Activated CD4-positive, alpha-beta T cell treated with anti-CD3 and anti-CD28 coated beads, Interleukin-2, Interleukin-6, amounts not matched to agents 100 ng/mL and 50 ng/mL, durations not matched to agents 16 hours and 8 hours (primary cell): ENCODE results near the gene CTU1.
"Not testable (repeated sequence)": the region's sequence is repeated elsewhere in the genome, so short reads cannot be mapped to it uniquely, and the experiment has no call there.

Experiments used
- DNase-seq: peaks from one replicate; pipeline ENCODE4 v3.0.0-alpha.2; 2020

Gene CTU1

DNA sequence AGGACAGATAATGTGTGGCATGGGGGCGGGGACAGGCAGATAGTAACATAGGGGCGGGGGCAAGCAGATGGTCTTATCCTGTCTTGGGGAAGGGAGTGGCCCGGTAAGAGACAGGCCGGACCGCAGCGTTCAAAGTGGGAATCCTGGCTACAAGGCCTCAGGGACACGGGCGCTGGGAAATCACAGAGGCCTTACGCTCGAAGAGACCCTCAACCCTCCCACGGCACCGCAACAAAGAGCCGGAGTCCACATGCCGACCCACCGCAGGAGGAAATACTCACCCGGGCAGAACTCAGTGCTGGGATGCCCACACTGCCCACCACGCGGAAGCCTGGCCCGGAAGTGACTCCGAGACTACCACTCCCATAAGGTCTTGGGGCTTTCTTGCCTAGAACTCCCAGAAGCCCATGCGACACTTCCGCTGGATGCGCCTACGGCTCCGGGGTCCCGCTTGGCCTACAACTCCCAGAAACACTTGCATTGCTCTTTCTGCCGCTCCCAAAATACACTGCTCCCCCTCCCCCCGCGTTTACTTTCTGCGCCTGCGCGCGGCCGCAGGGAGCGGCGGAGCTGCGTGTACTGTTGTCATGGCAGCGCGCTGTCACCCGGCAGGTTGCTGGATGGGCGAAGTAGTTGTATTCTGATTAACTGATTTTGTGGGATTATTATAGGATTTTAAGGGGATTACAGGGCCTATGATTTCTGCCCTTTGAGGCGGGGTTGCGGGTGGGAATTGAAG lies at the start of gene CTU1:
Gene CTU1, minus strand, starts transcription at position 344 of the 739 bp plus-strand sequence. CDS start 3,840 bp downstream, outside the sequence.
- DNase-seq, result peak; percentile 99

DNA sequence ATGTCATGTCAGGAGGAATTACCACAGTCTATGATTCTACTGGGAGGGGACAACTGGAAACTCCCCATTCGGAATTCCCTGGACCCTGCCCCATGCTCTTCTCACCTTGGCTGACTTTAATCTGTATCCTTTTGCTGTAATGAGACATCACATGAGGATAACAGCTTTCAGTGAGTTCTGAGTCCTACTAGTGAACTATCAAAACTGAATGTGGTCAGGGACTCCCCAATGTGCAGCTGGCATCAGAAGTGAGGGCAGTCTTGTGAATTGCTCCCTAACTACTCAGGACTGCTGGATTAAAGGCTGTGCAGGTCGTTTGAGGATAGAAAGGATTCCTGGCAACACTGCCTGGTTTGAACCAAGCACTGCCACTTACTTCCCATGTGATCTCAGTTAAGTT lies 49.1 kb upstream of the CTU1 start:
- DNase-seq, result no peak

DNA sequence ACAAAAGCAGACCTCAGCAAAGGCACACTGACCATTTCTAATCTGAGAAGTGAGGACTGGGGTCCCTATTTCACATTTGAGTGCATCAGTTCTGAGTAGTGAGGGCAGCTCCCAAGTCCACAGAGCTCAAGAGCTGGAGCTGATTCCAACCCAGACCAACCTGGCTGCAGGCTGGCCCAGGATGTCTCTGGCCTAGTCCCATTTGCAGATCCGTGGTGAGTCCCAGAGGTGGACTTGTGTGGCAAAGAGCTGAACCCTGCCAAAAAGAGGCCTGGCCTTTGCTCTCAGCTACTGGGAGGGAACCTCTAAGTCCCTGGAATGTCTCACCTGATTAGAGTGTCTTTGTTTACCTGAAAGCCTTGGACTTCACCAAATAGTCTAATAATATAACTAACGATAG lies 48.5 kb upstream of the CTU1 start:
- no peak for DNase-seq

DNA sequence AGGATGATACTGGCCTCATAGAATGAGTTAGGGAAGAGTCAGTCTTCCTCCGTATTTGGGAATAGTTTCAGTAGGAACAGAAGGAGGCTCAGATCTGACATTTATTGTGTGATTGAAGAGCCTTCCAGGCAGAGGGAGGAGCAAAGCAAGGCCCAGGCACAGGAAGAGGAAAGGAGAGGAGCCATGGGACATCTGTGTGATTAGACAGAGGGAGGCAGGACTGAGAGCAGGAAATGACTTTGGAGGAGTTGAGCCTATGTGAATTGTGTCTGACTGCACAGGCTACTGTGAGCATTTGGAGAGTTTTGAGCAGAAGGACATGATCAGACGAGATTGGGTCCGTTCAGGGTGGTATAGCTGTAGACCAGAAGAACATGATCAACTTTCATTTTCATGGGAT lies 42.4 kb upstream of the CTU1 start:
- DNase-seq, result no peak

DNA sequence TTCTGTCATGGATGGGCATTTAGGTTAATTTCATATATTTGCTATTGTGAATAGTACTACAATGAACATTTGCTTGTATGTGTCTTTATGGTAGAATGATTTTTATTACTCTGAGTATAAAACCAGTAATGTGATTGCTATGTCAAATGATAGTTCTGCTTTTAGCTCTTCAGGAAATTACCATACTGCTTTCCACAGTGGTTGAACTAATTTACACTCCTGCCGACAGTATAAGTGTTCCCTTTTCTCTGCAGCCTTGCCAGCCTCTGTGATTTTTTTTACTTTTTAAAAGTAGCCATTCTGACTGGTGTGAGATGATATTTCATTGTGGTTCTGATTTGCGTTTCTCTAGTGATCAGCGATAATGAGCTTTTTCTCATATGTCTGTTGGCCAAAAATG lies 40.4 kb upstream of the CTU1 start:
- DNase-seq, result no peak

DNA sequence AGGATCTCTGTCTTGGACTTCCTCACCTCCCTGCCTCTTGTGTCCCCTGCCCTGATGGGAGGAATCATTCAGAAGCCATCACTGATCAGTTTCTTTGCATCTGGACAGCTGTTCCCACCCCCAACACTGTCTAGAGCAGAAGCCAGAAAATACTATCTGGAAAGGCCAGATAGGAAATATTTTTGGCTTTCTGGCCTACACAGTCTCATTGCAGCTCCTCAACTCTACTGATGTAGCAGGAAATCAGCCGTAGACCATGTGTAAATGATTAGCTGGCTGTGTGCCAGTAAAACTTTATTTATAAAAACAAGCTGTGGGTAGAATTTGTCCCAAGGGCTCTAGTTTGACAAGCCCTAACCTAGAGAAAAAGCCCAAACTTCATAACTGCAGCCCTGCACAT lies 39.5 kb upstream of the CTU1 start:
- DNase-seq, result no peak

DNA sequence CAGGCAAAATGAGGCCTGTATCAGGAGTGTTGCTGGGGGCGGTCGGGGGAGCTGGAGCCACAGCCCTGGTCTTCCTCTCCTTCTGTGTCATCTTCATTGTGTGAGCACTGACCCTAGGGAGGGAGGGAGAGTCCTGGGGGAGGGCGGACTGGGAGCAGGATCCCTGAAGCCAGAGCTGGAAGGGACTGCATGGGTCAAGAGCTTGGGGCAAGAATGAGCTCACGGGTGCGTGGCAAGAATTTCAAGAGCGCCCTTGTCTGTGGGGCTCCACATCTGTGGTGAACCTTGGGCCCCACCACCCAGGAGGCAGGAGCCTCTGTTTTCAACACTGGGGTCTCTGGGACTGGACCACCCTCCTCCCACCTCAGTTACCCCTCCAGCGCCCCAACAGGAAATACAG lies 38.5 kb upstream of the CTU1 start:
- DNase-seq, result no peak

DNA sequence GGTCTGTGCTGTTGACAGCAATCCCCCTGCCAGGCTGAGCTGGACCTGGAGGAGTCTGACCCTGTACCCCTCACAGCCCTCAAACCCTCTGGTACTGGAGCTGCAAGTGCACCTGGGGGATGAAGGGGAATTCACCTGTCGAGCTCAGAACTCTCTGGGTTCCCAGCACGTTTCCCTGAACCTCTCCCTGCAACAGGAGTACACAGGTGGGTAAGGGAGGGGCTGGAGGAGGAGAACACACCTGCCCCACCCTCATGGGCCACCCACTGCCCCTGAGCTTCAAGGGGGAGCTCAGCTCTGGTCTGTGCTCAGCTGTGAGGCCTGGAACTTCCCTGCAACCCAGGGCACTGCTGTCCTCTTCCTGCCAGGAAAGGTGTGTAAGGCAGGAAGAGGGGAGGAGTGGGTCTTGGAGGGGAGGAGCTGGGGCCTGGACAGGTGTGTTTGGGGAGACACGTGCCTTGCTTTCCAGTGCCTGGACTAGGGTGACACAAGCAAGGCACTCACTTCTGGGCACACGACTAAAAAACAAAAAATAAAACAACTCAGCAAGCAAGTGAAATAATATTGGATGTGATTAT lies 37.8 kb upstream of the CTU1 start:
- DNase-seq, result no peak

DNA sequence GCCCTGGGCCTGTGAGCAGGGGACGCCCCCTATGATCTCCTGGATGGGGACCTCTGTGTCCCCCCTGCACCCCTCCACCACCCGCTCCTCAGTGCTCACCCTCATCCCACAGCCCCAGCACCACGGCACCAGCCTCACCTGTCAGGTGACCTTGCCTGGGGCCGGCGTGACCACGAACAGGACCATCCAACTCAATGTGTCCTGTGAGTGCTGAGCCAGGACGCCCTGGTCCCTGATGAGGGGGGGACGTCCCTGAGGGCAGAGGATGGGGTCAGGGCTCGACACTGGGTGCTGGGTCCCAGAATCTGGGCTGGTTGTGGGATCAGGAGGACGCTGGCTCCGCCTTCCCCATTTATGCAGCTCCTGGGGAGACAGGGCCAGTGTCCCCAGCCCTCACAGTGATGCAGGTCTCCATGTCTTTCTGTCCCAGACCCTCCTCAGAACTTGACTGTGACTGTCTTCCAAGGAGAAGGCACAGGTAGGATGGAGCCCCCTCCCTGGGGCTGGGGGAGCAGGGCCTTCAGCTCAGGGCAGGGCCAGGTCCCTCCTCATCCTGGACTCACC lies 36.4 kb upstream of the CTU1 start:
- DNase-seq, result no peak

DNA sequence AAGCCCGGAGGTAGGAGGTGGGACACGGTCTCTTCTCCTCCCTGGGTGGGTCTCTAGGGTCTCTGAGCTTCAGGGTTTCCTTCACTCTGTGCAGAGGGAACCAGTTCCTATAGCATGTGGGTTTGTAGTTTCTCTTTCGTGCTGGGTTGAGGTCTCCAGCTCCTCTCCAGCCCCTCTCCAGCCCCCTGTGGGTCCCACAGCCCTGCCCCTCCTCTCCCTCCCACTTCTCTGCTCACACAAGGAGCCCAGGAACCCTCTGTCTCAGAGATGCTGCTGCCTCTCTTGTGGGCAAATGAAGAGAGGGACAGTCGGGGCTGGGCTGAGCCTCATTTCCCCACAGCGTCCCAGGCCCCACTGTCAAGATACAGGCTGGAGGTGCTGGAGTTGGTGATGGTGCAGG lies 35.3 kb upstream of the CTU1 start:
- no peak for DNase-seq

DNA sequence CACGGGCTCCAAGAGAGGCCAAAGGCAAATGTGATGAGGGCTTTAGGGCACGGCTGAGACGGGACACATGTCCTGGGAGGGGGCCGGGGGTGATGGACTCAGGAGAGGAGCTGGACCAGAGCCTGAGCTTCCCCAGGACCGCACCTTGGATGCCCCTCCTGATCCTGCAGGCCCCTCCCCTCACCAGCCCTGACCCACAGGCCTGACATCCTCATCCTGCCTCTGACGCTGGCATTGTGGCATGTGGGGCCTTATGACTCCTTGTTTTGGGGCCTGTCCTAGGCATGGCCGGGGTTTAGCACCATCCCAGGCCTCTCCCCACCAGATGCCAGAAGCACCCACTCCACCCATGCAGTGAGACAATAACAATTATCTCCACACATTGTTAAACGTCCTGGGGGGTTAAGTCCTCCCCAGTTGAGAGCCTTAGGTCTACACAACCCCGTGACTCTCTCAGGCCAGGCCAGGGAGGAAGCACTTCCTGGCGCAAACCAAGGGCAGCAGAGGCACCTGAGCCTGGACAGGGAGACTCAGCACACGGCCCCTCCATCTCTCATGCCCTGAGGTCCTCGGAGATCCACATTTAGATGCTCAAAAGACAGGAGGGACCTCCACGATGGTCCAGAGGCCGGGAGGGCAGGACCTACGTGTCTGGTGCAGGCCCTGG lies 34.7 kb upstream of the CTU1 start:
- not testable (repeated sequence) for DNase-seq

DNA sequence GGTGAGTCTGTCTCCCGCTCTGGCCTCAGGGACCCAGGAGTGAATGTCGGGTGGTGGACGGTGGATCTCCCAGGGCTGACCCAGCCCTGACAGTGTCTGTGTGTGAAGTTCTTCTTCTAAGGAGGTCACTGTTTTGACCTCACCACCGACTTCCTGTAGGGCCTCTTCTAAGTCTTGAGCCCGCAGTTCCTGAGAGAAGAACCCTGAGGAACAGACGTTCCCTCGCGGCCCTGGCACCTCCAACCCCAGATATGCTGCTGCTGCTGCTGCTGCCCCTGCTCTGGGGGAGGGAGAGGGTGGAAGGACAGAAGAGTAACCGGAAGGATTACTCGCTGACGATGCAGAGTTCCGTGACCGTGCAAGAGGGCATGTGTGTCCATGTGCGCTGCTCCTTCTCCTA lies 33.9 kb upstream of the CTU1 start, which contains the start of gene SIGLEC7:
Gene SIGLEC7, plus strand, starts transcription at position 183 of the 400 bp plus-strand sequence. Its CDS starts 69 bp downstream, at position 252.
- DNase-seq, result no peak

DNA sequence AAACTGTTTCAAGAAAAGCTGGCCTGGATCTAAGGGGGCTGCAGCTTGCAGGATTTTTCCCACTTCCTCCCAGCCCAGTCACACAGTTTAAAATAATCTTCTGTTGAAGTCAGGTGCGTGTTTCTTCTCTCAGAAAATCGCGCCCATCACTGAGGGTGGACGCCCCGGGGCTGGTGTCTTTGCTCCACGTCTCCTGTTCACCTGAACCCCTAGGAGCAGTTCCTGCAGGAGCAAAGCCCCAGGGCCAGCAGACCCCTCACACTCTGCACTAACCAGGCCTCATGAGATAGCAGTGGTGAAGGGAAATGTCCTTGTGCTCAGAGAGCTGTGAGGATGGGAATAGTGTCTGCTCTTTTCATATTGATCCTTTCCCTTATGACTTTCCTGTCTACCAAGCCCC lies 33.0 kb upstream of the CTU1 start:
- DNase-seq, result no peak

DNA sequence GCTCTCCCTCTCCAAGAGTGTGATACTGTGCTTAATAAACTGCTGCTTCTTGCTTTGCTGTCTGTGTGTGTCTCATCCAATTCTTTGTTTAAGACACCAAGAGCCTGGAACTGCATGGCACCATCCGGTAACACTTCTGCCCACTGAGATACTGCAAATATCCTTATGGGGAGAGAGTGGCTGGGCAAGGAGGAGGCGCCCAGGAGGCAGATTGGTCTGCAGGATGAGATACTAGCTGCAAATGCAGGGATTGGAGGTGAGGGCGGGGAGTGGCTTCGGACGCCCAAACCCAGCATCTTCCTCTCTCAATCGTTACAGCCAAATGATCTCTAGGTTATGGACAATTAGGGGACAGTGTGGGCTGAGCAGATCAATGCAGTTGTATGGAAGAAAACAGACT lies 32.2 kb upstream of the CTU1 start:
- DNase-seq, result no peak

DNA sequence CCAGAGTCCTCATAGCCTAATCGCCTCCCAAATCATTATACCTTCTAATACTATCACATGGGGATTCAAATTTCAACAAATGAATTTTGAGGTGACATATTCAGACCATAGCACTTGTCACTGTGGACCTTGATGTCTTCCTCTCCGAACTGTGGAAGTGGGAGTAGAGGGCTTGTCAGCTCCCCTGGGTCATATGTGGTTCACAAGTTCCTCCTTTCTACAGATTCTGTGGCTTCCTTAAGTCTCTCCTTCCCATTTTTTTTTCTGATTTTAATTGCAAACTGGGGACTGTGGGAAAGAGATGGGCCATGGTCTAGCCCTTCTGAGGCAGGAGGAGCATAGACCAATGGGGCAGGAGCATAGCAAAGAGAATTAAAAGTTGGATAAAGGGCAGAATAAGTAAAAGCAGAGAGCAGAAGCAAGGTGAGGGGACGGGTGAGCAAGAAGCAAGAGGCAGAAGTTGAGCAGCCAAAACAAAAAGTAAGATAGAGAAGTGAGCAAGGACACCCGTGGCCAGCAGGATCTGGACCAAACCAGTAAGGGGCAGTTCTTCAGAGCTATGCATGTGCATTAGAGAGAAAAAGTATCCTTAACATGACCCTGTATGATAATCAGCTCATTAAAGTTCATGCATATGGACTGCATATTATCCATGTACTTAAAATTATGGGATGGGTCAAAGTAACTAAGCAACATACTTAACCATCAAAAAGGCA lies 31.2 kb upstream of the CTU1 start:
- DNase-seq, result no peak

DNA sequence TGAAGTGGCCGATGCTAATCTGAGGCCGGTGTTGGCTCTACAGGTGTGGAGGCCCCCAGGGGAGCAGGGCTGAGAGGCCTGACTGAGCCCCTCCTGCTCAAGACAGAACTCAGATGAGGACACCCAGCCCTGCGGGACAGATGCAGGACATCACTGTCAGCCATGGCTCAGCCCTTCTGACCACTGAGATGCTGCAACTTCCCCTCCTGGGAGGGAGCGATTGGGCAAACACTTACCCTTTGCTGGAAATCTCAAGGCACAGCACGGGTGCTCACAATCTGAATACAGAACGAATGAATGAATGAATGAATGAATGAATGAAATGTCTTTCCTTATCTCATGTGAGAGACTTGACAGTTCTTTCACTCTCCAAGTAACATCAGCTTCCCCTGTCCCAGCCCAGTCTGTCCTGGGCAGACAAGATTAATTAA lies 30.4 kb upstream of the CTU1 start:
- DNase-seq, result no peak

DNA sequence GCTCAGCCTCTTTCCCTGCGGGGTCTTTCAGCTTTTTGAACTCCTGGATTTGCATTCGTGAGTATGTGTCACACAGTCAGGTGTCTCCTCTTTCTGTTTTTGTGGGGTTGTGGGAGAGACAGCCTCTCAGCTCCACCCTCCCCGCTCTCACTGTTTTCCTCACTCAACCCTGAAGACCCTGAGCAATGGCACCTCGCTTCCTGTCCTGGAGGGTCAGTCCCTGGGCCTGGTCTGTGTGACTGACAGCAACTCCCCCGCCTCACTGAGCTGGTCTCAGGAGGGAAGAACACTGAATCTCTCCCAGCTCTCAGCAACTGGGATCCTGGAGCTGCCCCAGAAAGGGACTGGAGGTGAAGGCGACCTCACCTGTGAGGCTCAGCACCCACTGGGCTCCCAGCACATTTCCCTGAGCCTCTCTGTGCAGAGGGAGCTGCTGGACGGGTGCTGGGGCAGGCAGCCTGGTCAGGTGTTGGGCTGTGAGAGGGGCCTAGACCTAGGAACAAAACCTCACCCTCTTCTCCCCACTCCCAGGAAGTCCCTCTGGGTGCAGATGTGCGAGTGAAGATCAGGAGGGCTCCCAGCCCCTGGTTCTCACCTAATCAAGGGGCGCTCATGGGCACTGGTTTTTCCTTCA lies 29.7 kb upstream of the CTU1 start:
- DNase-seq, result no peak

DNA sequence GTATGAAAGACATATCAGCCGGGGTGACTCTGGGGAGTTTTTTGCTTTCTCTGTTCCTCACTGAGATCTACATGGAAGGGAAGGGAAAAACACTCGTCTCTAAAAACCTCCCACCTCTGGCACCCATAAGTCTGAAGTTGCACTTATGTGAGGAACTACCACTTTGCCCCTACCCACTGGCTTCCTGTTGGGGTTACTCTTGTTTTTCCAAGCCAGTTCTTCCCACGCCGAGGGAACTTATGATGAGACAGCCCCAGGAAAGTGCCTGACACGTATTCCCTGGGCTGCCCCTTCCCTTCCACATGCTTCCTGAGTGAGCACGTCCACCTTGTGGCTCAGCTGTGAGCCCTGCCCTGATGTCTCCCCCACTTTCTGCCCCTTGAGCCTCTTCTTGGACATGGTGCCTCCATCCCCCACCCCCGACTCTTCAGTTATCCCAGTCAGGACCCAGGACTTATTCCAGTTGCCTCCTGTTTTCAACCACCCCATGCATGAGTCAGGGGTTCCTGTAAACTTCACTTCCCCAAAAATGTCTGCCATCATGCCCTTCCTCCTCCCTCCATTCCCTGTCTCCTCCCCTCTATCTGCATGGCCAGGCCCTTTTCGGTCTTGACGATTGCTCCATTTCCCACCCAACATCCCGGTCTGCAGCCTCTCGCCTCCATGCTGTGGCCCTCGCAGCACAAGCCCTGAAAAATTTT lies 28.8 kb upstream of the CTU1 start:
- no peak for DNase-seq

DNA sequence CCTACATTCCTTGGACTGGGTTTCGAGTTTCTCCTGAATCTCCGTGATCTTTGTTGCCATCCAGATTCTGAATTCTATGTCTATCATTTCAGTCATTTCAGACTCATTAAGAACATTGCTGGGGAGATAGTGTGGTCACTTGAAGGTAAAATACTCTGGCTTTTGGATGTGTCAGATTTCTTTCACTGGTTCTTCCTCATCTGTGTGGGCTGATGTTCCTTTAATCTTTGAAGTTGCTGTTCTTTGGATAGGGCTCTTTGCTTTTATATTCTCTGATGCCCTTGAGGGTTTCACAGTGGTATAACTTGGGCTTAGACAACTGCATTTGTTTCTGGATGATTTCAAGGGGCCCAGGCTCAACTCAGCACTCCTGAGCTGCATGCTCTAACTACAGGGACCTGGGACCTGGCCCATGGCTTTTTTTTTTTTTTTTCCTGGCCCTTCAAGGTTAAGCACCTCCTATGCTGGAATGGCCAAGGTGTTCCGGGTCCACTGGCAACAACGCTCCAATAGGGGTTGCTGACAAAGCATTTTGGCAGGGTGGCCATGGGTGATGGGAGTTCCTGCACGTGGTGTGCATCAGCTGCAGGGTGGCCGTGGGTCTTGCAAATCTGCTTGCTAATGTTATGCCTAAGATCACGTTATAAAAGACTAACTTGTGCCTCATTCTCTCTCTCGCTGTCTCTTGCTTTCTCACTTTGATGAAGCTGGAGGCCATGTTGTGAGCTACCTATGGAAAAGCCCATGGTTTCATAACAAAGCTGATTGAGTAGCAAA lies 28.0 kb upstream of the CTU1 start:
- no peak for DNase-seq

DNA sequence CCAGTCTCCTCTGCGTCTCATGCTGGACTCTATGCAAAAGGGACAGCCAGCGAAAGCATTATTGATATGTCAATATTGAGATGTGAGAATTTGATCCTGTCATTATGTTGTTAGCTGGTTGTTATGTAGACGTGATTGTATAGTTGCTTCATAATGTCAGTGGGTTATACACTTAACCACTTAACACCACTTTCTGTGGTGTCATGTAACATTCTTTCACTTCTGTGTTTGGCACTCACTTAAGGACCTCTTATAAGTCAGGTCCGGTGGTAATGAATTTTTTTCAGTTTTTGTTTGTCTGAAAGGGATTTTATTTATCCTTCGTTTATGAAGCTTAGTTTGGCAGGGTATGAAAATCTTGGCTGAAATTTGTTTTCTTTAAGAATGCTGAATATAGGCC lies 26.8 kb upstream of the CTU1 start:
- no peak for DNase-seq
